ENCODE results near the gene PITRM1.
"Not testable (repeated sequence)": the region's sequence is repeated elsewhere in the genome, so short reads cannot be mapped to it uniquely, and the experiment has no call there.

PITRM1 gene

DNA sequence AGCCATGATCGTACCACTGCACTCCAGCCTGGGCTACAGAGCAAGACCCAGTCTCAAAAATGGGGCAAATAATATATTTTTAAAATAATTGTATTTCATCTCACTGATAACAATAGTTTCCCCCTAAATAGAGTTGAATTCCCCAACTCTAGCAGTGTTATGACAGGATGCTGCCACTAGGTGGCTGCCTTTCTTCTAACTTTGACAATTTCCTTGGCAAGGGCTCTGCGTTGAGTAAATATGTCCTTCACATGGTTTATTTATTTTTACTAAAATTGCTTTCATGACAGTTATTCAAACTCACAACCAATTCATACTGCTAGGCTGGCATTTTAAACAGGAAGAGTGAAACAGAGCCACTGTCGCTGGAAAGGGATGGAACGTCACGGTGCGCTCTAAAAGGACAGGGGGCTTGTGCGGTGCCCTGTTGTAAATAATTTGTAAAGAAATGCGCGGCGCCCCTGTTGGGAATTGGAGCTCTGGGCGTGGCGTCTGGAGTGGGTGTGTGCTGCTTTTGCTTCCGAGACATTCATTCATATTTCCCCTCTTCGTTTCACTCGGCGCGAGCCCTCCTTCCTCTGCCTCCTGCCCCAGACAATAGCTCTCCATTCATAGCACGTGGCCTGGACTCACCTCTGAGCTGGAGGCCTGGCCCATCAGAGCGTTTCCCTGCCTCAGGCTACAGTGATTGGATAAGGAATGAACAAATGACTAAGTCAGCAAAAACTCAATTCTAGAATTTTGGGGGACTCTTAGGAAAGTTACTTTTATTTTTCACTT lies 20.5 kb upstream of the PITRM1 start:
- DNase-seq (ENCODE audit: low read depth): peak; percentile 78
- TF ChIP-seq, protein P1, sequence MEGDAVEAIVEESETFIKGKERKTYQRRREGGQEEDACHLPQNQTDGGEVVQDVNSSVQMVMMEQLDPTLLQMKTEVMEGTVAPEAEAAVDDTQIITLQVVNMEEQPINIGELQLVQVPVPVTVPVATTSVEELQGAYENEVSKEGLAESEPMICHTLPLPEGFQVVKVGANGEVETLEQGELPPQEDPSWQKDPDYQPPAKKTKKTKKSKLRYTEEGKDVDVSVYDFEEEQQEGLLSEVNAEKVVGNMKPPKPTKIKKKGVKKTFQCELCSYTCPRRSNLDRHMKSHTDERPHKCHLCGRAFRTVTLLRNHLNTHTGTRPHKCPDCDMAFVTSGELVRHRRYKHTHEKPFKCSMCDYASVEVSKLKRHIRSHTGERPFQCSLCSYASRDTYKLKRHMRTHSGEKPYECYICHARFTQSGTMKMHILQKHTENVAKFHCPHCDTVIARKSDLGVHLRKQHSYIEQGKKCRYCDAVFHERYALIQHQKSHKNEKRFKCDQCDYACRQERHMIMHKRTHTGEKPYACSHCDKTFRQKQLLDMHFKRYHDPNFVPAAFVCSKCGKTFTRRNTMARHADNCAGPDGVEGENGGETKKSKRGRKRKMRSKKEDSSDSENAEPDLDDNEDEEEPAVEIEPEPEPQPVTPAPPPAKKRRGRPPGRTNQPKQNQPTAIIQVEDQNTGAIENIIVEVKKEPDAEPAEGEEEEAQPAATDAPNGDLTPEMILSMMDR (conservative IDR thresholded peaks at IDR 0.05; ENCODE audit: control insufficient read depth, insufficient read depth, low read depth, low read length): peak; percentile 95
- peak overlapping the region; percentile 21 for H3K4me3 ChIP-seq (ENCODE audit: control insufficient read depth, low read depth, low read length)

DNA sequence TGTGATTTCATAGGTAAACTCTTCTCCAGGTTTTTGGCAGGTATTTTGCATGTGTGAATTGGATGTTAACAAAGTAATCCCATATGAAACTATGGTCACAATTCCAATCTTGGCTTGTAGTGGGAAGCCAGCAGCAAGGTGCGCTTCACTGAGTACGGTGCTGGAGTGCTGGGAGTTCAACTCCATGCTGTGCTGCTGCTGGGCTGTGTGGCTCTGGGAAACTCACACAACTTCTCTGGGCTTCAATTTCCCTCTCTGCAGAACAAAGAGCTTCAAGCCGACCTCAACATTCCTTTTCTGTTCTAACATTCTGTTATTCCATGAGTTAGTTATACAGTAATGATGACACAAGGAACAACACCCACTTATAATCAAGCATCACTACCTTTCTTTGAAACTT lies 18.2 kb upstream of the PITRM1 start:
- DNase-seq (ENCODE audit: low read depth): no peak
- H3K4me3 ChIP-seq (ENCODE audit: control insufficient read depth, low read depth, low read length): no peak overlapping the region
- TF ChIP-seq, protein P1 (conservative IDR thresholded peaks at IDR 0.05; ENCODE audit: control insufficient read depth, insufficient read depth, low read depth, low read length): no peak

DNA sequence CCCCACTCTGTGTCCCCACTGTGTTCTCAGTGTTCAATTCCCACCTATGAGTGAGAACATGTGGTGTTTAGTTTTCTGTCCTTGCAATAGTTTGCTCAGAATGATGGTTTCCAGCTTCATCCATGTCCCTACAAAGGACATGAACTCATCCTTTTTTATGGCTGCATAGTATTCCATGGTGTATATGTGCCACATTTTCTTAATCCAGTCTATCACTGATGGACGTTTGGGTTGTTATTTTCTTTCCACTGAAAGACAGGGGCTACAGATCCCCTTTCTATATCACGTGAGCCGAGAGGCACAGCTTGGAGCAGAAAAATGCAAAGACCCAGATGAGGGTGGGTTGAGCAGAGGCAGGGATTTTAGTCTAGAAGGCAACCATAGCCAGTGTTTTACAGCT lies 14.6 kb upstream of the PITRM1 start:
- not testable (repeated sequence) for DNase-seq (ENCODE audit: low read depth); H3K4me3 ChIP-seq (ENCODE audit: control insufficient read depth, low read depth, low read length)

DNA sequence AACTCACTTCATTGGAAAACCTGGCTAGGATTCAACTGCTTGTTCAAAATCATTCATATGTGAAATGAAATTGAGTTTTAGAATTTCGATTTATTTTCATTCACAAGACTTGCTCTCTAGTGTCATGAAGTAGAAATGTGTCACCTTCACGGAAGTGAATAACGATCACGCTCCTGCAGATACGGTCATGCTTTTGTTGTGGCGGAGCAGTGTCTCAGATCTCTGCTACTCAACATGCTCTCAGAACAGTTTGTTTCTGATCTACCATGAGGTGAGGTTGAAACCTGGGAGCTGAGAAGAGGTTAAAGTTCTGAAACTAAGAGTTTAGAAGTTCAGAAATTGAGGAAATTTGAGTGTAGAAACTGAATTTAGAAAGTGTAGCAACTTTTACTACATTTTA lies 13.8 kb upstream of the PITRM1 start:
- DNase-seq (ENCODE audit: low read depth): no peak
- no peak overlapping the region for H3K4me3 ChIP-seq (ENCODE audit: control insufficient read depth, low read depth, low read length)
- TF ChIP-seq, protein P1 (conservative IDR thresholded peaks at IDR 0.05; ENCODE audit: control insufficient read depth, insufficient read depth, low read depth, low read length): no peak

DNA sequence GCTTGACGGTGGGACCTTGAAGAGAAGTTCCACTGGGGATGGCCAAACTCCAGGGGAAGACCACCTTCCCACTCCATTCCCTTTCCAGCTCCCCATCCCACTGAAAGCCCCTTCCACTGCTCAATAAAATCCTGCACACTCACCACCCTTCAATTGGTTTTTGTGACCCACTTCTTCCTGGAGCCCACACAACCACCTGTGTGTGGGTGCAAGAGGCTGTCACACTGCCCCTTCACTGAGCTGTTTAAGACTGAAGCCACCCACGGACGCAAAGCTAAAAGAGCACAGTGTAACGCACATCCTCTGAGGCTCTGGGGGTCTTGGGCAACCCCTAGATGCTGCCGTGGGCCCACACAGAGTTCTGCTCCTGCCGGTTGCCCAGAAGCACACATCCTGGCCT lies 12.8 kb upstream of the PITRM1 start:
- no peak overlapping the region for H3K4me3 ChIP-seq (ENCODE audit: control insufficient read depth, low read depth, low read length)
- no peak for DNase-seq (ENCODE audit: low read depth)
- TF ChIP-seq, protein P1 (conservative IDR thresholded peaks at IDR 0.05; ENCODE audit: control insufficient read depth, insufficient read depth, low read depth, low read length): no peak

DNA sequence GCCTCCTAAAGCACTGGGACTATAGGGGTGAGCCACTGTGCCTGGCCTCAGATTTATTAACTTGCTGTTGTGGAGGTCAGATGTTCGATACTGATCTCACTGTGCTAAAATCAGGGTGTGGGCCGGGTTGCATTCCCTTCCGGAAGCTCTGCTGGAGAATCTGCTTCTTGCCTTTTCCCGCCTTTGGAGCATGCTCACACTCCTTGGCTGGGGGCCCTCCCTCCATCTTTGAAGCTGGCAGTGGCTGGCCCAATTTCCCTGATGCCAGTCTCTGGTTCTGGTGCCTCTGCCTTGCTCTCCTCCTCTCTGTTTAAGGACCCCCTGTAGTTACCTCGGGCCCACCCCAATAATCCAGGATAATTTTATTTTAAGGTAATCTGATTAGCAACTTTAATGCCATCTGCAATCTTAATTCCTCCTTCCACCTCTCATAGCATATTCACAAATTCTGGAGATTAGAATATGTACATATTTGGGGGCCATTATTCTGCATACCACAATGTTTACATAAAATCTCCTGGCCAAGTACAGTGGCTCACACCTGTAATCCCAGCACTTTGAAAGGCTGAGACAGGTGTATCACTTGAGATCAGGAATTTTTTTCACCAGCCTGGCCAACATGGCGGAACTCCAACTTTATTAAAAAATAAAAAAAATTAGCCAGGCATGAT lies 7.9 kb upstream of the PITRM1 start:
- no peak for DNase-seq (ENCODE audit: low read depth)
- TF ChIP-seq, protein P1 (conservative IDR thresholded peaks at IDR 0.05; ENCODE audit: control insufficient read depth, insufficient read depth, low read depth, low read length): no peak
- H3K4me3 ChIP-seq (ENCODE audit: control insufficient read depth, low read depth, low read length): no peak overlapping the region

DNA sequence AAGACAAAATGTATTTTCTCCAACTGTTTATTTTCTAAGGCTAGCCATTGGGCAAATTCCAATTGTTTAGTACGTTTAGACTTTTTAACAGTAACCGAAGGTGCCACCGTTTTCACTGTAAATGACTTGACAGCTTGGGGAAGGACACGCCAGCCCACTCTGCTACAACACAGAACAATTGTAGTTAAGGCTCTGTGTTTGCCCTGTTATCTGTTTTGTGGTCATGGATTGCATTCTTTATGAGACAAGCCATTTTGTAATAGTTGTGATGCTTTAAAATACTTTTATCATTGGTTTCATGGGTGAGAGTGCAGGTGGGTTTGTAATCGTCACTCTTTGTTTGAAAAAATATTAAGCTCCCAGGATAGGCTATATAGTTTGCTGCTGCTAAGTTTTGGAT lies 6.6 kb upstream of the PITRM1 start:
- TF ChIP-seq, protein P1 (conservative IDR thresholded peaks at IDR 0.05; ENCODE audit: control insufficient read depth, insufficient read depth, low read depth, low read length): no peak
- H3K4me3 ChIP-seq (ENCODE audit: control insufficient read depth, low read depth, low read length): no peak overlapping the region
- no peak for DNase-seq (ENCODE audit: low read depth)
